Prostate gland (tissue), 2 donors: Measurements from ENCODE around the gene COL6A1. TPM values are rescaled to one million over a fixed set of nuclear protein-coding genes. Genes with fewer than 3 reads are reported as not detected.
A peak's percentile ranks its signal among the peaks of the same experiment; 100 is the strongest.

ENCODE experiments used
- DNase-seq: peaks from one replicate; pipeline ENCODE4 v3.0.0-alpha.2; 2019; ENCODE audit warnings: low spot score
- H3K27ac ChIP-seq, 2 donors: fragments of 200-600 bp; sonication (generic); 2 replicates each; pipeline ENCODE4 v1.5.1; 2017 to 2019
- H3K27me3 ChIP-seq: fragments of 200-600 bp; sonication (generic); replicated peaks from 2 replicates; pipeline ENCODE4 v1.5.1; 2019; ENCODE audit not compliant: insufficient read depth
- H3K36me3 ChIP-seq, 2 donors: fragments of 200-600 bp; sonication (generic); 1 replicate in 1 of 2; 2 replicates in 1 of 2; pipeline versions ENCODE4 v1.5.1 to v1.8.1; 2017 to 2019
- H3K4me1 ChIP-seq: fragments of 200-600 bp; sonication (generic); replicated peaks from 2 replicates; pipeline ENCODE4 v1.5.1; 2019
- H3K4me3 ChIP-seq, 2 donors: fragments of 200-600 bp; sonication (generic); 2 replicates each; pipeline ENCODE4 v1.5.1; 2017 to 2019
- H3K9me3 ChIP-seq: fragments of 200-600 bp; sonication (generic); 2 replicates; pipeline ENCODE4 v1.5.1; 2017
- CTCF ChIP-seq, 4 experiments: fragments of 200-600 bp in 2 of 4; fragments of 450-650 bp in 2 of 4; sonication (generic) in 2 of 4; IDR thresholded peaks; 1 replicate in 3 of 4; 2 replicates in 1 of 4; pipeline ENCODE4 v1.5.1; 2016 to 2019; ENCODE audit warnings: antibody characterized with exemption in 4 of 4, mild to moderate bottlenecking in 2 of 4, moderate library complexity in 2 of 4
- POLR2A ChIP-seq: fragments of 450-650 bp; IDR thresholded peaks from one replicate; pipeline ENCODE4 v1.6.1; 2016; ENCODE audit warnings: antibody characterized with exemption, mild to moderate bottlenecking
- POLR2AphosphoS5 ChIP-seq: sonication (generic); formaldehyde crosslinking; IDR thresholded peaks from one replicate; pipeline ENCODE4 v1.6.1; 2017; ENCODE audit warnings: antibody characterized with exemption
- WGBS: methylation state at CpG from one replicate; pipeline ENCODE4 v1.1.5; 2018; 5-methylcytosine and 5-hydroxymethylcytosine counted together
- intact Hi-C: fragments of 100-400 bp; cut with DNase I; formaldehyde crosslinking; loops from one replicate; pipeline ENCODE4 v1.14.2; 2022
- total RNA-seq, 2 donors: library from RNA; depleted of rRNA; stranded (reverse); fragments of >200 nt; gene quantifications; one replicate each; pipeline ENCODE4 v1.1.0, GENCODE V29; 2016

The COL6A1 gene
- total RNA-seq, 2 donors from 2014 or later = 163 to 265 TPM

- intact Hi-C loops = loop anchor here (2.0 to 10.0 kb wide), 4 partner anchors 126 to 352 kb away; partner anchors contain the start of genes C21orf58, COL6A2, LSS and PCNT
- Histone ChIP-seq H3K27me3 (no peaks in the 10 kb centered on the region), H3K9me3 (no peaks in the 10 kb centered on the region), H3K4me1 (peaks cover 9% of the 10 kb centered on the region), H3K27ac (peak overlapping the region; percentile 64 to 79), H3K4me3 (peak overlapping the region in 1 of 2 donors; percentile 29), H3K36me3 (no peaks in the 10 kb centered on the region)
- no peak for DNase-seq
- WGBS = 40% methylated on average over 18 of the region's 19 CpGs
- TF ChIP-seq POLR2AphosphoS5 = no peak
Measured at GRCh38 chr21:45972353-45972715, 9.2 kb upstream of the COL6A1 start.

- H3K4me1 ChIP-seq = peaks cover 9% of the 10 kb centered on the region
- DNase-seq = no peak
- H3K27ac ChIP-seq = peak overlapping the region; percentile 64 to 79
- peak overlapping the region; percentile 13 to 29 for H3K4me3 ChIP-seq
- WGBS = 6% methylated on average over 54 of the region's 58 CpGs
- TF ChIP-seq POLR2A = no peak
- TF ChIP-seq POLR2AphosphoS5 = no peak
- no peak for TF ChIP-seq CTCF (IDR thresholded peaks at IDR 0.05)
- intact Hi-C loops = loop anchor here (2.0 to 10.0 kb wide), 4 partner anchors 126 to 352 kb away; partner anchors contain the start of genes C21orf58, COL6A2, LSS and PCNT
- no peaks in the 10 kb centered on the region for H3K36me3 ChIP-seq
- H3K9me3 ChIP-seq = no peaks in the 10 kb centered on the region
- H3K27me3 ChIP-seq = no peaks in the 10 kb centered on the region
Measured at GRCh38 chr21:45972716-45973474, 8.7 kb upstream of the COL6A1 start.

DNA sequence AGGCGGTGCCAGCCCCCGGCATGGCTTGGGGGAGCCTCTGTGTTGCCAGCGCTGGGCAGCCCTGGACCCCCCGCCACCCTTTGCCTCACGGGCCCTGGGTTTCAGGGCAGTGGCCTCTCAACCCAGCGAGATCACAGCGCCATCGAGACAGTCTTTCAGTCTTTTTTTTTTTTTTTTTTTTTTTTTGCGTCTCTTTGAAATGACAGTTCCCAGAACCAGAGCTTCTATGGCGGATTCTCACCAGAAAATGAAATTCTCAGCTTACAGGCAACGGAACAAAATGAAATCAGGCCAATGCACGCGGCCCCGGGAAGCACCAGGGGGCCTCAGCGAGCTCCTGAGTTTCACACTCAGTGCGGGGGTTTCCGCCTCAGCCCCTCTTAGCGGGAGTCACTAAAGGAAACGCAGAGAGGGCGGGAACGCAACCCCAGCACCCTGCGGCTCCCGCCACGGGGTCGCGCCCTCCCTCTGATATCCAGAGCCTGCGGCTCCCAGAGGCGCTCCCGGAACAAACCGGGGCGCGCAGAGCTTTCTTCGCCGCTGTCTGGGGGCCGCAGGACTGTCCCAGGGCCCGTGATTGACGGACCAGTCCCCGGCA lies 8.0 kb upstream of the COL6A1 start:
- H3K36me3 ChIP-seq = no peaks in the 10 kb centered on the region
- H3K4me3 ChIP-seq = peak overlapping the region; percentile 29 to 43
- H3K27ac ChIP-seq = peak overlapping the region; percentile 79 to 82
- peak in 3 of 4 experiments; percentile 19 to 60 (median 57) for TF ChIP-seq CTCF (IDR thresholded peaks at IDR 0.05)
- TF ChIP-seq POLR2A = no peak
- peak; percentile 17 for TF ChIP-seq POLR2AphosphoS5
- H3K27me3 ChIP-seq = no peaks in the 10 kb centered on the region
- peaks cover 9% of the 10 kb centered on the region for H3K4me1 ChIP-seq
- H3K9me3 ChIP-seq = no peaks in the 10 kb centered on the region
- WGBS = 2% methylated on average over 38 of the region's 38 CpGs
- peak; percentile 43 for DNase-seq
- intact Hi-C loops = loop anchor here (2.0 to 10.0 kb wide), 4 partner anchors 125 to 351 kb away; partner anchors contain the start of genes C21orf58, COL6A2, LSS and PCNT

DNA sequence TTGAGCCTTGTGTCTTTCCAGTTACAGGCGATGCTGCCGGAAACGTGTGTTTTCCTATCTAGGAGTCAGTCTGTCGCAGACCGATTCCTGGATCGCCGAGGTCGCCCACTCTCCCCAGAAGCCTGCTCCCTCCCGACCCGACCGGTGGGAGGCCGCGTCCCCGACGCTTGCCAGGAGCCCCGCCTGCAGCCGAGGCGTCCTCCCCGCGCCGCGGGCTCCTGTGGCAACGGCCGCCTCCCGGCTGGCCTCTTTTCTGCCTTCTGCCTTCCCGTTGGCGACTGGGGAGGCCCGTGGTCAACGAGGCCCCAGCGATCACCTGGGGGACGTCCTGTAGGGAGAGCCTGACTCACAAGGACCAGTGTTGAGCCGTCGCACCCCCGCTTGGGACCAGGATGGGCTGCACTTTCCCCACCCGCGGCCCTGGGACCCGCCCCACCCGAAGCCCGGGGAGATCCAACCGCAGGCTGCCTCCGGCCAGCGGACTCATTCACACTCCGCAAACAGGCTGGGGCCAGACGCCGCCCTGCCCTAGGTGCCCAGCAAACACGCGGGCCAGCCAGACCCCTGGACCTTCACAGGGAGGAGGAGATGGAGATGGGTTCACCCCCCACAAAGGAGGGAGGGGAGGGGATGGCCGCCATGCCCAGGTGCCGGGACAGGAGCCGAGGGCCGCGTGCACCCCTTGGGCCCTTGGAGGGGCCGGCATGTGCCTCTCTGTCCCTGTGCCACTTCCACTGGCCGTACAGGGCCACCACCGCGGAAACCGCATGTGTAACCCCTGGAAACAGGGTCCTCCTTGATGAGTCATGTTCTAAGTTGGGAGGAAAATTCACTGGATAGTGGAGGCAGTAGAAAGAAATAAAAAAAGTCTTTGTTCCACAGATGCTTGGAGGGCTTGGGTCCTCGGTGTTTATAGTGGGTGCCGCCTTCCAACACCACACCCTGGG lies 7.2 kb upstream of the COL6A1 start:
- 8% methylated on average over 42 of the region's 59 CpGs for WGBS
- intact Hi-C loops = loop anchor here (5.0 to 10.0 kb wide), 3 partner anchors 213 to 350 kb away; partner anchors contain the start of genes C21orf58, LSS and PCNT
- DNase-seq = no peak
- Histone ChIP-seq H3K36me3 (no peaks in the 10 kb centered on the region), H3K27ac (peak overlapping the region; percentile 79 to 82), H3K9me3 (no peaks in the 10 kb centered on the region), H3K4me3 (peak overlapping the region; percentile 29 to 43), H3K27me3 (no peaks in the 10 kb centered on the region), H3K4me1 (peaks cover 9% of the 10 kb centered on the region)
- TF ChIP-seq CTCF (IDR thresholded peaks at IDR 0.05) (no peak), POLR2A (no peak)
